K562 (cell line): ENCODE results near the gene FBXO10. TPM values are rescaled to one million over a fixed set of nuclear protein-coding genes. Genes with fewer than 3 reads are reported as not detected.

Source experiments
- CBX8 ChIP-seq: fragments of 200-600 bp; sonication (generic); IDR thresholded peaks from 2 replicates; pipeline ENCODE4 v1.6.1; 2012; ENCODE audit warnings: borderline replicate concordance, mixed run types, low read depth, mild to moderate bottlenecking, moderate library complexity, mixed read lengths, low read length, control low read depth, inconsistent platforms; ENCODE audit not compliant: poor library complexity, severe bottlenecking; ENCODE audit errors: extremely low read depth
- COPS2 ChIP-seq: fragments of 450-650 bp; conservative IDR thresholded peaks from 2 replicates; pipeline ENCODE4 v1.6.1; 2016; ENCODE audit warnings: mild to moderate bottlenecking, moderate library complexity
- CREM ChIP-seq: IDR thresholded peaks from 2 replicates; pipeline ENCODE4 v1.6.1; 2014; ENCODE audit warnings: antibody characterized with exemption, low read depth
- ETS2 ChIP-seq: IDR thresholded peaks from 2 replicates; pipeline ENCODE4 v1.6.1; 2016; ENCODE audit warnings: borderline replicate concordance, missing genetic modification characterization, mild to moderate bottlenecking, moderate library complexity, missing compliant biosample characterization; ENCODE audit not compliant: poor library complexity, severe bottlenecking
- EZH2 ChIP-seq: IDR thresholded peaks from 2 replicates; pipeline ENCODE4 v1.6.1; 2012; ENCODE audit warnings: low read depth, mild to moderate bottlenecking, inconsistent platforms, low read length, borderline replicate concordance
- FOXA3 ChIP-seq, 2 experiments: fragments of 450-650 bp in 1 of 2; sonication (generic) in 1 of 2; formaldehyde crosslinking; IDR thresholded peaks in 1 of 2; conservative IDR thresholded peaks in 1 of 2; 2 replicates each; pipeline versions ENCODE4 v1.4.0 to v1.8.0; 2020 to 2022; ENCODE audit warnings: mild to moderate bottlenecking in 2 of 2, missing genetic modification reagents in 1 of 2
- GTF2F1 ChIP-seq: IDR thresholded peaks from 2 replicates; pipeline ENCODE4 v1.6.1; 2011; ENCODE audit warnings: low read depth, low read length, improper control_type of control experiment
- HDAC6 ChIP-seq: IDR thresholded peaks from 2 replicates; pipeline ENCODE4 v1.6.1; 2012; ENCODE audit warnings: low read depth, mild to moderate bottlenecking, control low read depth, inconsistent platforms, low read length, moderate library complexity
- MAFG ChIP-seq: fragments of 450-650 bp; conservative IDR thresholded peaks from 2 replicates; pipeline ENCODE4 v1.6.1; 2016; ENCODE audit warnings: missing genetic modification characterization, missing compliant biosample characterization
- MAFK ChIP-seq: IDR thresholded peaks from 2 replicates; pipeline ENCODE4 v1.6.1; 2011; ENCODE audit warnings: low read length, improper control_type of control experiment
- MTA2 ChIP-seq: fragments of 450-650 bp; IDR thresholded peaks from 2 replicates; pipeline ENCODE4 v1.6.1; 2016; ENCODE audit warnings: low read depth
- PCBP2 ChIP-seq: fragments of 200-400 bp; formaldehyde crosslinking; IDR thresholded peaks from 2 replicates; pipeline ENCODE4 v1.6.1; 2018; ENCODE audit warnings: low read length, low read depth, mild to moderate bottlenecking, moderate library complexity; ENCODE audit not compliant: poor library complexity, severe bottlenecking
- PPARD ChIP-seq: fragments of 250-450 bp; sonication (Bioruptor Pico); IDR thresholded peaks from 2 replicates; pipeline ENCODE4 v1.8.0; 2022; ENCODE audit warnings: inconsistent platforms, mild to moderate bottlenecking, moderate library complexity
- SMAD1 ChIP-seq: fragments of 150-350 bp; IDR thresholded peaks from 2 replicates; pipeline ENCODE4 v1.6.1; 2014; ENCODE audit warnings: low read length, low read depth; ENCODE audit not compliant: partially characterized antibody
- TAF7 ChIP-seq: fragments of 450-650 bp; IDR thresholded peaks from 2 replicates; pipeline ENCODE4 v1.6.1; 2016; ENCODE audit warnings: missing genetic modification characterization, missing compliant biosample characterization
- TBL1XR1 ChIP-seq, 2 experiments: IDR thresholded peaks; 2 replicates each; pipeline ENCODE4 v1.6.1; 2012; ENCODE audit warnings: improper control_type of control experiment in 2 of 2, low read length in 2 of 2, mild to moderate bottlenecking in 1 of 2
- TCF7L2 ChIP-seq: fragments of 150-350 bp; IDR thresholded peaks from 2 replicates; pipeline ENCODE4 v1.6.1; 2016; ENCODE audit warnings: low read depth, mild to moderate bottlenecking, low read length, moderate library complexity
- ZBTB7A ChIP-seq: IDR thresholded peaks from 2 replicates; pipeline ENCODE4 v1.6.1; 2011; ENCODE audit warnings: low read depth, mild to moderate bottlenecking, low read length, moderate library complexity, borderline replicate concordance; ENCODE audit not compliant: control insufficient read depth
- ZNF174 ChIP-seq: fragments of 250-450 bp; sonication (Bioruptor Pico); IDR thresholded peaks from 2 replicates; pipeline ENCODE4 v1.4.0; 2020; ENCODE audit warnings: mild to moderate bottlenecking
- ZNF217 ChIP-seq: sonication (generic); formaldehyde crosslinking; IDR thresholded peaks from 2 replicates; pipeline ENCODE4 v1.8.0; 2022; ENCODE audit warnings: mild to moderate bottlenecking, missing genetic modification reagents
- ZNF23 ChIP-seq: fragments of 250-450 bp; sonication (Bioruptor Pico); IDR thresholded peaks from 2 replicates; pipeline ENCODE4 v1.4.0; 2020; ENCODE audit warnings: mild to moderate bottlenecking
- ZNF408 ChIP-seq: fragments of 250-450 bp; sonication (Bioruptor Pico); IDR thresholded peaks from 2 replicates; pipeline ENCODE4 v1.4.0; 2020; ENCODE audit warnings: low read depth, mild to moderate bottlenecking, moderate library complexity
- ZNF431 ChIP-seq: sonication (generic); formaldehyde crosslinking; IDR thresholded peaks from 2 replicates; pipeline ENCODE4 v1.8.0; 2022; ENCODE audit warnings: mild to moderate bottlenecking, missing genetic modification reagents
- ZNF589 ChIP-seq: fragments of 200-800 bp; sonication (Bioruptor generic); IDR thresholded peaks from 2 replicates; pipeline ENCODE4 v1.6.1; 2016; ENCODE audit warnings: low read depth, missing genetic modification characterization, missing compliant biosample characterization
- polyA plus RNA-seq, 8 experiments: library from polyadenylated mRNA; depleted of rRNA in 4 of 8; stranded (reverse) in 5 of 8; unstranded in 3 of 8; fragments of >200 nt; fragmentation: Nextera tagmentation in 2 of 8; fragmentation: Illumina TruSeq in 1 of 8; extraction: Ambion mirVana in 2 of 8; extraction: Trizol in 1 of 8; gene quantifications; 2 replicates each; pipeline versions ENCODE4 v1.2.1 to v1.2.3, GENCODE V29; 2011 to 2014; ENCODE audit warnings: inconsistent platforms in 1 of 8, missing spikeins in 1 of 8
- total RNA-seq, 7 experiments: library from RNA; depleted of rRNA in 6 of 7; stranded (reverse); fragments of >200 nt in 6 of 7; fragmentation: Illumina TruSeq in 2 of 7; extraction: Trizol in 2 of 7; gene quantifications; 2 replicates each; pipeline versions ENCODE4 v1.2.1 to v1.2.3, GENCODE V29; 2011 to 2021; ENCODE audit warnings: low replicate concordance in 1 of 7
- TF ChIP-seq, protein P1 (sequence below): fragments of 200-400 bp; formaldehyde crosslinking; IDR thresholded peaks from 2 replicates; pipeline ENCODE4 v1.6.1; 2017; ENCODE audit warnings: mild to moderate bottlenecking, low read depth, low read length, moderate library complexity
- TF ChIP-seq, protein P2 (sequence below): fragments of 250-450 bp; sonication (Bioruptor Pico); IDR thresholded peaks from 2 replicates; pipeline ENCODE4 v1.4.0; 2020; ENCODE audit warnings: borderline replicate concordance

Gene FBXO10
- total and polyA plus RNA-seq, 9 of the 15 experiments (the other 6 are each of a cell fraction or from before 2014, with no cell fraction given) = 0.84 to 9.9 (median 6.0) TPM

DNA sequence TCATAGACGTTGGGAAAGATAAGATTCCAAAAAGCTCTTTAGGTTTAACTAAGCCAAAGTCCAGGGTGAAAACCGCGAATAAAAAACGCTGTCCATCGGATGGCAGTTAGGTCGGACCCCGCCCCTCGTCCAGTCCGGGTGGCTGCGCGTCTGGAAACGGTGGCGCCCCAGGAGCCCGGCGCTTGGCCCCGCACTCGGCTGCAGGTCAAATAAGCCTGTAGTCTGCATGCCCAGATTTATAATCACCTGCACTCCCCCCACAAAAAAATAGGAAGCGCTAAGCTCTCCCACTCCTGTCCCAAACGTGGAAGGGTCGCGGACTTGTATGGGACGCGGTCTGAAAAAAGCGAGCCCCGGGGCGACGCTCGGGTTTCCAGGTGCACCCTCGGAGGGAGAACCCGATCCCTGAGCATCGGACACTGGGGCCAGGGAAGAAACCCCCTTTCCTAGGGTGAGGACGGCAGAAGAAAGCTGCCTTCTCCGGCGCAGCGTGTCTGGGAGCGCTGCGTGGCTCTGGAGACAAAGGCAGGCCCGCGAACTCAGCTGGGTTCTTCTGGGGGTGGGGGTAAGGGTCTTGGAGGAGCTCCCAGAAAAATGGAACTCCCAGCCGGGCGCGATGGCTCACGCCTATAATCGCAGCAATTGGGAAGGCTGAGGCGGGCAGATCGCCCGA, 110.0 kb downstream of the FBXO10 start (continued):
- TF ChIP-seq PCBP2 (no peak), TAF7 (tag) (no peak), ZNF217 (CRISPR knock-in tag) (no peak), TBL1XR1 (IDR thresholded peaks at IDR 0.05; ENCODE audit: low read length in 2 of 2) (no peak), ZNF408 (CRISPR knock-in tag) (no peak), ZNF174 (no peak), ZNF23 (CRISPR knock-in tag) (no peak), MTA2 (no peak), EZH2 (no peak), ZNF431 (CRISPR knock-in tag) (0 out of 2 replicates have a peak, but pooled peaks have one; percentile 35), ZBTB7A (no peak; the same call in none of the 2 replicates), PPARD (CRISPR knock-in tag) (no peak), COPS2 (no peak), ETS2 (tag) (no peak), MAFG (tag) (no peak), SMAD1 (no peak), CBX8 (no peak), ZNF589 (CRISPR knock-in tag) (no peak), MAFK (no peak), TCF7L2 (no peak), FOXA3 (CRISPR knock-in tag; conservative IDR thresholded peaks at IDR 0.05 in 1 of 2, IDR thresholded peaks at IDR 0.05 in 1 of 2) (no peak), HDAC6 (0 out of 2 replicates have a peak, but pooled peaks have one; percentile 29), CREM (peak; percentile 13; the same call in 1 of the 2 replicates), GTF2F1 (no peak)
- TF ChIP-seq, protein P1, sequence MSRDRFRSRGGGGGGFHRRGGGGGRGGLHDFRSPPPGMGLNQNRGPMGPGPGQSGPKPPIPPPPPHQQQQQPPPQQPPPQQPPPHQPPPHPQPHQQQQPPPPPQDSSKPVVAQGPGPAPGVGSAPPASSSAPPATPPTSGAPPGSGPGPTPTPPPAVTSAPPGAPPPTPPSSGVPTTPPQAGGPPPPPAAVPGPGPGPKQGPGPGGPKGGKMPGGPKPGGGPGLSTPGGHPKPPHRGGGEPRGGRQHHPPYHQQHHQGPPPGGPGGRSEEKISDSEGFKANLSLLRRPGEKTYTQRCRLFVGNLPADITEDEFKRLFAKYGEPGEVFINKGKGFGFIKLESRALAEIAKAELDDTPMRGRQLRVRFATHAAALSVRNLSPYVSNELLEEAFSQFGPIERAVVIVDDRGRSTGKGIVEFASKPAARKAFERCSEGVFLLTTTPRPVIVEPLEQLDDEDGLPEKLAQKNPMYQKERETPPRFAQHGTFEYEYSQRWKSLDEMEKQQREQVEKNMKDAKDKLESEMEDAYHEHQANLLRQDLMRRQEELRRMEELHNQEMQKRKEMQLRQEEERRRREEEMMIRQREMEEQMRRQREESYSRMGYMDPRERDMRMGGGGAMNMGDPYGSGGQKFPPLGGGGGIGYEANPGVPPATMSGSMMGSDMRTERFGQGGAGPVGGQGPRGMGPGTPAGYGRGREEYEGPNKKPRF = no peak
- TF ChIP-seq, protein P2, sequence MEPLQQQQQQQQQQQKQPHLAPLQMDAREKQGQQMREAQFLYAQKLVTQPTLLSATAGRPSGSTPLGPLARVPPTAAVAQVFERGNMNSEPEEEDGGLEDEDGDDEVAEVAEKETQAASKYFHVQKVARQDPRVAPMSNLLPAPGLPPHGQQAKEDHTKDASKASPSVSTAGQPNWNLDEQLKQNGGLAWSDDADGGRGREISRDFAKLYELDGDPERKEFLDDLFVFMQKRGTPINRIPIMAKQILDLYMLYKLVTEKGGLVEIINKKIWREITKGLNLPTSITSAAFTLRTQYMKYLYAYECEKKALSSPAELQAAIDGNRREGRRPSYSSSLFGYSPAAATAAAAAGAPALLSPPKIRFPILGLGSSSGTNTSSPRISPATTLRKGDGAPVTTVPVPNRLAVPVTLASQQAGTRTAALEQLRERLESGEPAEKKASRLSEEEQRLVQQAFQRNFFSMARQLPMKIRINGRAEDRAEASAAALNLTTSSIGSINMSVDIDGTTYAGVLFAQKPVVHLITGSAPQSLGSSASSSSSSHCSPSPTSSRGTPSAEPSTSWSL = no peak
